IPS DF 6.9 (cell line): Measurements from ENCODE around the gene TGOLN2.
A peak's percentile ranks its signal among the peaks of the same experiment; 100 is the strongest.
"Not testable (repeated sequence)": the region's sequence is repeated elsewhere in the genome, so short reads cannot be mapped to it uniquely, and the experiment has no call there.

Experiments
- DNase-seq: peaks from one replicate; pipeline ENCODE4 v3.0.0-alpha.2; 2013; ENCODE audit warnings: low read depth, low spot score
- H3K27ac ChIP-seq: one replicate; pipeline ENCODE4 v1.5.1; 2013; ENCODE audit warnings: low read length, control low read depth
- H3K27me3 ChIP-seq: 2 replicates; pipeline ENCODE4 v1.6.1; 2013; ENCODE audit warnings: mild to moderate bottlenecking, low read length; ENCODE audit not compliant: control insufficient read depth, insufficient read depth
- H3K36me3 ChIP-seq: 2 replicates; pipeline ENCODE4 v1.6.1; 2013; ENCODE audit warnings: low read length; ENCODE audit not compliant: control insufficient read depth, insufficient read depth
- H3K4me1 ChIP-seq: 2 replicates; pipeline ENCODE4 v1.6.1; 2013; ENCODE audit warnings: low read length; ENCODE audit not compliant: control insufficient read depth, insufficient read depth
- H3K4me3 ChIP-seq: 2 replicates; pipeline ENCODE4 v1.5.1; 2013; ENCODE audit warnings: mild to moderate bottlenecking, low read length
- H3K9me3 ChIP-seq: 2 replicates; pipeline ENCODE4 v1.6.1; 2013; ENCODE audit warnings: low read length, inconsistent platforms; ENCODE audit not compliant: control insufficient read depth, insufficient read depth
- WGBS: extraction: QIAGEN DNeasy Blood & Tissue Kit; methylation state at CpG from one replicate; pipeline ENCODE4 v1.1.7; 2013; ENCODE audit warnings: mixed read lengths, missing lambda C conversion rate; ENCODE audit not compliant: insufficient read length, insufficient coverage; 5-methylcytosine and 5-hydroxymethylcytosine counted together

TGOLN2 gene

GRCh38 chr2:85327822-85328617, at the start of gene TGOLN2:
TSS of gene TGOLN2 (minus strand) at chr2:85327989. CDS start at chr2:85327962, 27 bp downstream.
- Histone ChIP-seq H3K36me3 (peaks cover 7% of the 10 kb centered on the region; the same call in 1 of the 2 replicates), H3K27me3 (no peaks in the 10 kb centered on the region), H3K4me1 (no peaks in the 10 kb centered on the region), H3K9me3 (no peaks in the 10 kb centered on the region), H3K27ac (no peak within 1 kb of the TSS), H3K4me3 (peak within 1 kb of the TSS; percentile 60)
- no CpG with 5 or more reads among the region's 57 CpGs for WGBS
- DNase-seq = peak; percentile 68

GRCh38 chr2:85377083-85377482, 49.3 kb upstream of the TGOLN2 start:
- H3K4me1 ChIP-seq = no peaks in the 10 kb centered on the region
- no peak overlapping the region for H3K27ac ChIP-seq
- H3K9me3 ChIP-seq = no peaks in the 10 kb centered on the region
- H3K27me3 ChIP-seq = no peaks in the 10 kb centered on the region
- no CpG with 5 or more reads among the region's 11 CpGs for WGBS
- no peak for DNase-seq
- H3K36me3 ChIP-seq = no peaks in the 10 kb centered on the region
- no peak overlapping the region for H3K4me3 ChIP-seq

GRCh38 chr2:85376291-85377065, 48.7 kb upstream of the TGOLN2 start:
- no CpG with 5 or more reads among the region's 5 CpGs for WGBS
- H3K36me3 ChIP-seq = no peaks in the 10 kb centered on the region

GRCh38 chr2:85371045-85371444, 43.3 kb upstream of the TGOLN2 start:
- H3K36me3 ChIP-seq = no peaks in the 10 kb centered on the region
- H3K27me3 ChIP-seq = no peaks in the 10 kb centered on the region
- WGBS = no CpG with 5 or more reads among the region's 11 CpGs
- no peaks in the 10 kb centered on the region for H3K4me1 ChIP-seq
- no peak overlapping the region for H3K27ac ChIP-seq
- no peak overlapping the region for H3K4me3 ChIP-seq
- no peaks in the 10 kb centered on the region for H3K9me3 ChIP-seq
- no peak for DNase-seq

More at GRCh38 chr2:85376291-85377065, 48.7 kb upstream of the TGOLN2 start:
- Histone ChIP-seq H3K9me3 (no peaks in the 10 kb centered on the region), H3K4me3 (no peak overlapping the region), H3K4me1 (no peaks in the 10 kb centered on the region), H3K27me3 (no peaks in the 10 kb centered on the region), H3K27ac (no peak overlapping the region)
- no peak for DNase-seq

- H3K4me3 ChIP-seq = no peak overlapping the region
- no peak overlapping the region for H3K27ac ChIP-seq
- H3K36me3 ChIP-seq = no peaks in the 10 kb centered on the region
- WGBS = no CpG with 5 or more reads among the region's 5 CpGs
- H3K27me3 ChIP-seq = no peaks in the 10 kb centered on the region
- H3K4me1 ChIP-seq = no peaks in the 10 kb centered on the region
- no peaks in the 10 kb centered on the region for H3K9me3 ChIP-seq
- no peak for DNase-seq
Measured at GRCh38 chr2:85369500-85369899, 41.7 kb upstream of the TGOLN2 start.

GRCh38 chr2:85368921-85369320, 41.1 kb upstream of the TGOLN2 start:
- no peak overlapping the region for H3K4me3 ChIP-seq
- H3K27me3 ChIP-seq = no peaks in the 10 kb centered on the region
- H3K27ac ChIP-seq = no peak overlapping the region
- H3K9me3 ChIP-seq = no peaks in the 10 kb centered on the region
- no peaks in the 10 kb centered on the region for H3K36me3 ChIP-seq
- DNase-seq = no peak
- H3K4me1 ChIP-seq = no peaks in the 10 kb centered on the region

- Histone ChIP-seq H3K4me3 (no peak overlapping the region), H3K27me3 (no peaks in the 10 kb centered on the region), H3K9me3 (no peaks in the 10 kb centered on the region), H3K4me1 (no peaks in the 10 kb centered on the region), H3K36me3 (no peaks in the 10 kb centered on the region), H3K27ac (no peak overlapping the region)
- DNase-seq = no peak
- no CpG with 5 or more reads among the region's 5 CpGs for WGBS
Measured at GRCh38 chr2:85367180-85367579, 39.4 kb upstream of the TGOLN2 start.

GRCh38 chr2:85362653-85363387, 35.0 kb upstream of the TGOLN2 start:
- not testable (repeated sequence) for H3K27me3 ChIP-seq, H3K4me3 ChIP-seq, H3K36me3 ChIP-seq, H3K4me1 ChIP-seq, H3K9me3 ChIP-seq, DNase-seq, H3K27ac ChIP-seq
- WGBS = no CpG with 5 or more reads among the region's 5 CpGs

GRCh38 chr2:85357736-85358135, 29.9 kb upstream of the TGOLN2 start:
- H3K9me3 ChIP-seq = no peaks in the 10 kb centered on the region
- no peak for DNase-seq
- no peak overlapping the region for H3K27ac ChIP-seq
- no peak overlapping the region for H3K4me3 ChIP-seq
- H3K4me1 ChIP-seq = 0 out of 2 replicates have a peak, but pooled peaks cover 3% of the 10 kb centered on the region
- no CpG with 5 or more reads among the region's 3 CpGs for WGBS
- no peaks in the 10 kb centered on the region for H3K27me3 ChIP-seq
- no peaks in the 10 kb centered on the region for H3K36me3 ChIP-seq

GRCh38 chr2:85356186-85356585, 28.4 kb upstream of the TGOLN2 start:
- Histone ChIP-seq H3K36me3 (no peaks in the 10 kb centered on the region), H3K27me3 (no peaks in the 10 kb centered on the region)
- WGBS = no CpG with 5 or more reads among the region's 2 CpGs

More at GRCh38 chr2:85356186-85356585, 28.4 kb upstream of the TGOLN2 start:
- Histone ChIP-seq H3K9me3 (no peaks in the 10 kb centered on the region), H3K4me3 (no peak overlapping the region), H3K27ac (no peak overlapping the region), H3K4me1 (0 out of 2 replicates have a peak, but pooled peaks cover 3% of the 10 kb centered on the region)
- DNase-seq = no peak
